ENCODE measurements around the gene ASB10. TPM values are rescaled to one million over a fixed set of nuclear protein-coding genes. Genes with fewer than 3 reads are reported as not detected.

The ASB10 gene
- total and polyA plus RNA-seq, 2 experiments from 2014 or later: not detected

GRCh38 chr7:151139791-151140190 lies 47.3 kb downstream of the ASB10 start (continued):
- TF ChIP-seq EZH2phosphoT487 (IDR thresholded peaks at IDR 0.05; ENCODE audit: unreplicated experiment): no peak
- no peak for TF ChIP-seq EZH2 (IDR thresholded peaks at IDR 0.05; ENCODE audit: low read depth, unreplicated experiment)
- TF ChIP-seq ZNF331 (CRISPR knock-in tag; IDR thresholded peaks at IDR 0.05; ENCODE audit: low read depth): no peak
- no peak for TF ChIP-seq JUNB (IDR thresholded peaks at IDR 0.05; ENCODE audit: unreplicated experiment)
- TF ChIP-seq POLR2AphosphoS5 (IDR thresholded peaks at IDR 0.05; ENCODE audit: low read depth): no peak

GRCh38 chr7:151139071-151139790 lies 47.8 kb downstream of the ASB10 start:
- H3F3A ChIP-seq (replicated peaks; ENCODE audit: low read depth): 0 out of 2 replicates have a peak, but pooled peaks cover 2% of the 10 kb centered on the region
- H3K4me2 ChIP-seq: peak overlapping the region; percentile 74
- Mint-ChIP-seq H3K4me3 (peak overlapping the region; percentile 38), H3K27ac (no peak overlapping the region), H3K9me3 (no peaks in the 10 kb centered on the region), H3K36me3 (ENCODE audit: low read depth) (peaks cover 28% of the 10 kb centered on the region), H3K27me3 (ENCODE audit: insufficient read depth, low read depth, poor library complexity) (peaks cover 15% of the 10 kb centered on the region), H3K4me1 (peaks cover 62% of the 10 kb centered on the region)
- no peak for DNase-seq (ENCODE audit: low spot score)
- H3K27ac ChIP-seq (ENCODE audit: low read depth): no peak overlapping the region
- H3K4me3 ChIP-seq: peak overlapping the region; percentile 41
- no peak overlapping the region for H2AFZ ChIP-seq
- H3K9me2 ChIP-seq (ENCODE audit: insufficient read depth): no peaks in the 10 kb centered on the region
- no peaks in the 10 kb centered on the region for H3K36me3 ChIP-seq (ENCODE audit: insufficient read depth)
- H3K4me1 ChIP-seq (ENCODE audit: insufficient read depth): peaks cover 23% of the 10 kb centered on the region
- peaks cover 7% of the 10 kb centered on the region for H4K20me1 ChIP-seq (replicated peaks; ENCODE audit: insufficient read depth)
- ATAC-seq: peak; percentile 31
- peaks cover 20% of the 10 kb centered on the region for H3K27me3 ChIP-seq (ENCODE audit: insufficient read depth)
- no peaks in the 10 kb centered on the region for H3K79me2 ChIP-seq (replicated peaks; ENCODE audit: insufficient read depth)
- no peak for TF ChIP-seq ZNF114 (CRISPR knock-in tag; IDR thresholded peaks at IDR 0.05)
- no peak for TF ChIP-seq CREB1 (CRISPR knock-in tag; IDR thresholded peaks at IDR 0.05; ENCODE audit: low read depth)
- TF ChIP-seq JUNB (IDR thresholded peaks at IDR 0.05; ENCODE audit: unreplicated experiment): no peak
- no peak for TF ChIP-seq REST (IDR thresholded peaks at IDR 0.05; ENCODE audit: unreplicated experiment)
- TF ChIP-seq EZH2 (IDR thresholded peaks at IDR 0.05; ENCODE audit: low read depth, unreplicated experiment): no peak
- TF ChIP-seq NANOG (IDR thresholded peaks at IDR 0.05; ENCODE audit: borderline replicate concordance): no peak
- no peak for TF ChIP-seq EZH2phosphoT487 (IDR thresholded peaks at IDR 0.05; ENCODE audit: unreplicated experiment)
- TF ChIP-seq ETS1 (IDR thresholded peaks at IDR 0.05): no peak
- no peak for TF ChIP-seq STAT1 (IDR thresholded peaks at IDR 0.05; ENCODE audit: unreplicated experiment)
- no peak for TF ChIP-seq ZNF331 (CRISPR knock-in tag; IDR thresholded peaks at IDR 0.05; ENCODE audit: low read depth)
- TF ChIP-seq POLR2AphosphoS5 (IDR thresholded peaks at IDR 0.05; ENCODE audit: low read depth): no peak
- no peak for TF ChIP-seq CTCF (conservative IDR thresholded peaks at IDR 0.05; ENCODE audit: low read depth in 2 of 2)
